Ectodermal cell (in vitro differentiated cells): ENCODE results near the gene ETV1.

Experiments
- H3K27ac ChIP-seq: 2 replicates; pipeline ENCODE4 v1.7.0; 2013; ENCODE audit warnings: mild to moderate bottlenecking, low read depth, low read length; ENCODE audit not compliant: insufficient read depth, poor library complexity, severe bottlenecking
- H3K27me3 ChIP-seq: 2 replicates; pipeline ENCODE4 v1.7.0; 2013; ENCODE audit warnings: mild to moderate bottlenecking, low read length; ENCODE audit not compliant: insufficient read depth, control insufficient read depth, poor library complexity, severe bottlenecking
- H3K36me3 ChIP-seq: one replicate; pipeline ENCODE4 v1.7.0; 2013; ENCODE audit warnings: low read length; ENCODE audit not compliant: control insufficient read depth, insufficient read depth
- H3K4me1 ChIP-seq: one replicate; pipeline ENCODE4 v1.7.0; 2013; ENCODE audit warnings: low read length; ENCODE audit not compliant: control insufficient read depth, insufficient read depth
- H3K4me3 ChIP-seq: 2 replicates; pipeline ENCODE4 v1.7.0; 2013; ENCODE audit warnings: low read depth, low read length, control low read depth; ENCODE audit not compliant: insufficient read depth
- H3K9me3 ChIP-seq: 2 replicates; pipeline ENCODE4 v1.7.0; 2013; ENCODE audit warnings: mild to moderate bottlenecking, low read length, moderate library complexity; ENCODE audit not compliant: control insufficient read depth
- WGBS, 2 experiments: methylation state at CpG; one replicate each; pipeline ENCODE4 v1.1.7; 2013; ENCODE audit warnings: missing lambda C conversion rate in 2 of 2; 5-methylcytosine and 5-hydroxymethylcytosine counted together

Gene ETV1

GRCh38 chr7:13894377-13894776, 95.1 kb downstream of the ETV1 start:
- Histone ChIP-seq H3K9me3 (no peaks in the 10 kb centered on the region), H3K27me3 (no peaks in the 10 kb centered on the region), H3K36me3 (no peaks in the 10 kb centered on the region), H3K4me1 (no peaks in the 10 kb centered on the region), H3K4me3 (no peak overlapping the region), H3K27ac (no peak overlapping the region)
- WGBS, 2 experiments = 92 to 95% methylated on average over 2 of the region's 2 CpGs

GRCh38 chr7:13890793-13891192, 98.7 kb downstream of the ETV1 start:
- Histone ChIP-seq H3K4me1 (no peaks in the 10 kb centered on the region), H3K36me3 (no peaks in the 10 kb centered on the region), H3K27ac (no peak overlapping the region), H3K27me3 (no peaks in the 10 kb centered on the region), H3K4me3 (no peak overlapping the region), H3K9me3 (no peaks in the 10 kb centered on the region)
- 94 to 96% methylated on average over 4 of the region's 4 CpGs for WGBS, 2 experiments

- 89 to 94% methylated on average over 2 of the region's 2 CpGs for WGBS, 2 experiments
- Histone ChIP-seq H3K27me3 (no peaks in the 10 kb centered on the region), H3K27ac (no peak overlapping the region), H3K4me1 (no peaks in the 10 kb centered on the region), H3K4me3 (no peak overlapping the region), H3K9me3 (no peaks in the 10 kb centered on the region), H3K36me3 (no peaks in the 10 kb centered on the region)
These were observed 103.1 kb downstream of the ETV1 start for GRCh38 chr7:13886356-13886755.

GRCh38 chr7:13882051-13882450, 107.4 kb downstream of the ETV1 start:
- no peaks in the 10 kb centered on the region for H3K36me3 ChIP-seq
- WGBS, 2 experiments = 92 to 96% methylated on average over 5 of the region's 5 CpGs
- H3K4me3 ChIP-seq = no peak overlapping the region

GRCh38 chr7:13880789-13881188, 108.7 kb downstream of the ETV1 start:
- WGBS, 2 experiments = 90 to 95% methylated on average over 2 of the region's 2 CpGs
- no peak overlapping the region for H3K27ac ChIP-seq

More at GRCh38 chr7:13882051-13882450, 107.4 kb downstream of the ETV1 start:
- H3K9me3 ChIP-seq = no peaks in the 10 kb centered on the region
- no peak overlapping the region for H3K27ac ChIP-seq
- H3K27me3 ChIP-seq = no peaks in the 10 kb centered on the region
- H3K4me1 ChIP-seq = no peaks in the 10 kb centered on the region

GRCh38 chr7:13879994-13880686, 109.3 kb downstream of the ETV1 start:
- Histone ChIP-seq H3K36me3 (no peaks in the 10 kb centered on the region), H3K4me3 (no peak overlapping the region), H3K27me3 (no peaks in the 10 kb centered on the region), H3K27ac (no peak overlapping the region), H3K9me3 (no peaks in the 10 kb centered on the region), H3K4me1 (no peaks in the 10 kb centered on the region)
- 96% methylated on average over 2 of the region's 2 CpGs for WGBS, 2 experiments

More at GRCh38 chr7:13880789-13881188, 108.7 kb downstream of the ETV1 start:
- no peaks in the 10 kb centered on the region for H3K9me3 ChIP-seq
- no peak overlapping the region for H3K4me3 ChIP-seq
- no peaks in the 10 kb centered on the region for H3K27me3 ChIP-seq
- H3K36me3 ChIP-seq = no peaks in the 10 kb centered on the region
- H3K4me1 ChIP-seq = no peaks in the 10 kb centered on the region

GRCh38 chr7:13879143-13879542, 110.3 kb downstream of the ETV1 start:
- Histone ChIP-seq H3K9me3 (no peaks in the 10 kb centered on the region), H3K4me1 (no peaks in the 10 kb centered on the region), H3K27ac (no peak overlapping the region), H3K4me3 (no peak overlapping the region), H3K27me3 (no peaks in the 10 kb centered on the region), H3K36me3 (no peaks in the 10 kb centered on the region)

- Histone ChIP-seq H3K36me3 (no peaks in the 10 kb centered on the region), H3K9me3 (no peaks in the 10 kb centered on the region), H3K4me3 (no peak overlapping the region), H3K27me3 (no peaks in the 10 kb centered on the region), H3K4me1 (no peaks in the 10 kb centered on the region), H3K27ac (no peak overlapping the region)
These were observed 111.3 kb downstream of the ETV1 start for GRCh38 chr7:13878154-13878553.

GRCh38 chr7:13875496-13876074, 113.9 kb downstream of the ETV1 start:
- H3K27ac ChIP-seq = no peak overlapping the region
- H3K4me1 ChIP-seq = no peaks in the 10 kb centered on the region
- H3K4me3 ChIP-seq = no peak overlapping the region
- no peaks in the 10 kb centered on the region for H3K36me3 ChIP-seq
- no peaks in the 10 kb centered on the region for H3K27me3 ChIP-seq
- WGBS, 2 experiments = 91 to 95% methylated on average over 5 of the region's 5 CpGs
- H3K9me3 ChIP-seq = no peaks in the 10 kb centered on the region

- Histone ChIP-seq H3K9me3 (no peaks in the 10 kb centered on the region), H3K4me3 (no peak overlapping the region), H3K27me3 (no peaks in the 10 kb centered on the region), H3K27ac (no peak overlapping the region), H3K36me3 (no peaks in the 10 kb centered on the region), H3K4me1 (no peaks in the 10 kb centered on the region)
- 93% methylated on average over 2 of the region's 2 CpGs; no CpG with 5 or more reads in 1 of the 2 experiments for WGBS, 2 experiments
These were observed 114.7 kb downstream of the ETV1 start for GRCh38 chr7:13874783-13875182.
